H1 (cell line): ENCODE results near the gene PRICKLE1. TPM values are rescaled to one million over a fixed set of nuclear protein-coding genes. Genes with fewer than 3 reads are reported as not detected.

ENCODE experiments used
- CTCF ChIA-PET: fragments of 300-600 bp; sonication (Branson Sonifier 250); formaldehyde crosslinking; loops from one replicate; lab custom pipeline; 2021; ENCODE audit not compliant: partially characterized antibody; lab: Charles Lee
- POLR2A ChIA-PET: fragments of 300-600 bp; sonication (Branson Sonifier 250); formaldehyde crosslinking; loops from one replicate; lab custom pipeline; 2021; ENCODE audit warnings: inconsistent platforms; ENCODE audit not compliant: partially characterized antibody; lab: Charles Lee
- DNase-seq, 2 experiments: peaks; one replicate each; pipeline versions ENCODE4 v3.0.0 to v3.0.0-alpha.2; 2010 to 2022; ENCODE audit warnings: low spot score in 2 of 2, low read depth in 1 of 2, mixed read lengths in 1 of 2
- FAIRE-seq: peaks from 2 replicates; lab custom pipeline; 2011; peaks lifted over from hg19 to GRCh38; lab: Jason Lieb, UNC
- H2AFZ ChIP-seq: 2 replicates; pipeline ENCODE4 v1.8.1; 2012; ENCODE audit warnings: low read length, inconsistent platforms
- H2AK5ac ChIP-seq: 2 replicates; pipeline ENCODE4 v1.6.1; 2013; ENCODE audit warnings: low read depth, low read length
- H2BK120ac ChIP-seq: replicated peaks from 2 replicates; pipeline ENCODE3; 2013; ENCODE audit warnings: low read depth, low read length, inconsistent platforms
- H2BK12ac ChIP-seq: 2 replicates; pipeline ENCODE4 v1.6.1; 2013; ENCODE audit warnings: low read depth, low read length
- H2BK15ac ChIP-seq: 2 replicates; pipeline ENCODE4 v1.6.1; 2013; ENCODE audit warnings: low read length
- H2BK20ac ChIP-seq: 2 replicates; pipeline ENCODE4 v1.6.1; 2013; ENCODE audit warnings: low read length
- H2BK5ac ChIP-seq: 2 replicates; pipeline ENCODE4 v1.6.1; 2013; ENCODE audit warnings: low read depth, low read length
- H3K14ac ChIP-seq: 2 replicates; pipeline ENCODE4 v1.6.1; 2013; ENCODE audit warnings: inconsistent platforms; ENCODE audit not compliant: insufficient read length
- H3K18ac ChIP-seq: 2 replicates; pipeline ENCODE4 v1.6.1; 2013; ENCODE audit warnings: low read length; ENCODE audit errors: extremely low read depth
- H3K23ac ChIP-seq: 2 replicates; pipeline ENCODE4 v1.6.1; 2013; ENCODE audit warnings: inconsistent platforms; ENCODE audit not compliant: insufficient read length
- H3K23me2 ChIP-seq: 2 replicates; pipeline ENCODE4 v1.6.1; 2013; ENCODE audit warnings: low read depth, low read length
- H3K27ac ChIP-seq: 2 replicates; pipeline ENCODE4 v1.6.1; 2011; ENCODE audit warnings: low read depth, low read length, inconsistent platforms
- H3K27me3 ChIP-seq, 4 experiments: replicated peaks in 1 of 4; 1 replicate in 1 of 4; 2 replicates in 3 of 4; pipeline versions ENCODE4 v1.6.1 to v1.8.1; 2011 to 2013; ENCODE audit warnings: low read length in 3 of 4, mild to moderate bottlenecking in 3 of 4, inconsistent platforms in 2 of 4, mixed read lengths in 2 of 4, moderate library complexity in 1 of 4; ENCODE audit not compliant: control insufficient read depth in 3 of 4, insufficient read depth in 3 of 4; ENCODE audit errors: extremely low read depth in 1 of 4
- H3K36me3 ChIP-seq, 4 experiments: 2 replicates each; pipeline versions ENCODE4 v1.6.1 to v1.8.1; 2011 to 2013; ENCODE audit warnings: mild to moderate bottlenecking in 4 of 4, low read length in 3 of 4, moderate library complexity in 2 of 4, control low read depth in 1 of 4, inconsistent platforms in 1 of 4; ENCODE audit not compliant: insufficient read depth in 4 of 4, control insufficient read depth in 2 of 4
- H3K4ac ChIP-seq: replicated peaks from 2 replicates; pipeline ENCODE3; 2013; ENCODE audit warnings: low read length, low read depth, mixed read lengths, inconsistent platforms; ENCODE audit not compliant: insufficient read length
- H3K4me1 ChIP-seq, 4 experiments: replicated peaks in 1 of 4; 1 replicate in 1 of 4; 2 replicates in 3 of 4; pipeline versions ENCODE4 v1.6.1 to v1.8.1; 2011 to 2013; ENCODE audit warnings: low read length in 3 of 4, inconsistent platforms in 2 of 4, mixed read lengths in 1 of 4; ENCODE audit not compliant: insufficient read depth in 4 of 4, control insufficient read depth in 3 of 4
- H3K4me2 ChIP-seq, 2 experiments: 2 replicates each; pipeline versions ENCODE4 v1.6.1 to v1.8.1; 2011 to 2013; ENCODE audit warnings: low read depth in 2 of 2, low read length in 2 of 2, control low read depth in 1 of 2, inconsistent platforms in 1 of 2, mild to moderate bottlenecking in 1 of 2; ENCODE audit not compliant: insufficient read depth in 1 of 2
- H3K4me3 ChIP-seq, 4 experiments: fragments of 200-600, 300-600 bp in 1 of 4; sonication (generic), shearing (Covaris generic), sonication (Bioruptor Twin) in 1 of 4; 2 replicates each; pipeline versions ENCODE4 v1.5.1 to v1.8.1; 2011 to 2016; ENCODE audit warnings: low read length in 4 of 4, low read depth in 3 of 4, control low read depth in 2 of 4, inconsistent platforms in 2 of 4, mild to moderate bottlenecking in 2 of 4, mixed read lengths in 1 of 4, moderate library complexity in 1 of 4; ENCODE audit not compliant: insufficient read depth in 2 of 4; ENCODE audit errors: extremely low read depth in 1 of 4
- H3K56ac ChIP-seq: replicated peaks from 2 replicates; pipeline ENCODE3; 2013; ENCODE audit warnings: low read depth, mild to moderate bottlenecking, mixed read lengths, low read length, inconsistent platforms; ENCODE audit not compliant: insufficient read length
- H3K79me1 ChIP-seq: 2 replicates; pipeline ENCODE4 v1.6.1; 2013; ENCODE audit warnings: low read depth, low read length, control low read depth
- H3K79me2 ChIP-seq, 2 experiments: 2 replicates each; pipeline versions ENCODE4 v1.6.1 to v1.8.1; 2012 to 2013; ENCODE audit warnings: low read length in 2 of 2, mild to moderate bottlenecking in 2 of 2, inconsistent platforms in 1 of 2; ENCODE audit not compliant: insufficient read depth in 2 of 2, control insufficient read depth in 1 of 2
- H3K9ac ChIP-seq, 4 experiments: replicated peaks in 1 of 4; 1 replicate in 1 of 4; 2 replicates in 3 of 4; pipeline versions ENCODE4 v1.6.1 to v1.8.1; 2011 to 2013; ENCODE audit warnings: low read depth in 3 of 4, low read length in 3 of 4, control low read depth in 2 of 4, mild to moderate bottlenecking in 2 of 4, moderate library complexity in 2 of 4, inconsistent platforms in 1 of 4; ENCODE audit errors: extremely low read depth in 1 of 4
- H3K9me3 ChIP-seq, 2 experiments: 2 replicates each; pipeline versions ENCODE4 v1.6.1 to v1.8.1; 2012 to 2013; ENCODE audit warnings: mild to moderate bottlenecking in 2 of 2, moderate library complexity in 2 of 2, control low read depth in 1 of 2, inconsistent platforms in 1 of 2, low read depth in 1 of 2, low read length in 1 of 2, mixed read lengths in 1 of 2; ENCODE audit not compliant: insufficient read depth in 2 of 2
- H4K20me1 ChIP-seq, 2 experiments: replicated peaks in 1 of 2; 2 replicates each; pipeline versions ENCODE3 to v1.8.1; 2011 to 2013; ENCODE audit warnings: inconsistent platforms in 2 of 2, low read length in 2 of 2, mild to moderate bottlenecking in 1 of 2; ENCODE audit not compliant: insufficient read depth in 2 of 2, control insufficient read depth in 1 of 2
- H4K5ac ChIP-seq: 2 replicates; pipeline ENCODE4 v1.6.1; 2013; ENCODE audit warnings: low read length, low read depth, mixed read lengths, inconsistent platforms; ENCODE audit not compliant: insufficient read length
- H4K8ac ChIP-seq: 2 replicates; pipeline ENCODE4 v1.8.0; 2013; ENCODE audit warnings: mild to moderate bottlenecking, moderate library complexity, low read length, inconsistent platforms; ENCODE audit not compliant: insufficient read depth; ENCODE audit errors: extremely low read depth
- H4K91ac ChIP-seq: replicated peaks from 2 replicates; pipeline ENCODE3; 2013; ENCODE audit warnings: low read length, mixed read lengths, inconsistent platforms; ENCODE audit not compliant: insufficient read length
- EGR1 ChIP-seq: IDR thresholded peaks from 2 replicates; pipeline ENCODE4 v1.6.1; 2011; ENCODE audit warnings: low read depth, low read length, borderline replicate concordance
- WGBS, 2 experiments: shearing (Covaris generic) in 1 of 2; methylation state at CpG; one replicate each; pipeline versions ENCODE4 v1.1.6 to v1.1.7; 2013 to 2015; ENCODE audit warnings: low lambda C conversion rate in 2 of 2, mixed read lengths in 2 of 2, inconsistent platforms in 1 of 2, low coverage in 1 of 2, missing lambda C conversion rate in 1 of 2; ENCODE audit not compliant: insufficient replicate concordance in 2 of 2, insufficient coverage in 1 of 2, insufficient read length in 1 of 2; ENCODE audit errors: extremely low coverage in 1 of 2, missing lambda C conversion rate in 1 of 2; 5-methylcytosine and 5-hydroxymethylcytosine counted together
- polyA plus RNA-seq, 7 experiments: library from polyadenylated mRNA; depleted of rRNA in 3 of 7; stranded (reverse) in 5 of 7; unstranded in 2 of 7; fragments of >200 nt in 5 of 7; fragments of 200-250 nt in 2 of 7; gene quantifications; 1 replicate in 5 of 7; 2 replicates in 1 of 7; 4 replicates in 1 of 7; pipeline versions ENCODE4 v1.2.1 to v1.2.3, GENCODE V29; 2011 to 2013; ENCODE audit warnings: missing spikeins in 2 of 7, mixed read lengths in 2 of 7
- total RNA-seq: library from RNA; stranded (reverse); fragmentation: NEBNext Ultra II Directional; extraction: Animal tissue kit (Norgen Biotek cat#: 25700); gene quantifications from 2 replicates; pipeline ENCODE4 v1.2.1, GENCODE V29; 2021

The PRICKLE1 gene
- total and polyA plus RNA-seq, 2 of the 8 experiments (the other 6 are each of a cell fraction or from before 2014, with no cell fraction given): 14.0 to 22.4 TPM

- no peak overlapping the region for H3K23ac ChIP-seq
- no peak overlapping the region for H2BK12ac ChIP-seq
- no peak overlapping the region for H4K8ac ChIP-seq
- FAIRE-seq (no peak), DNase-seq (no peak)
- H2BK15ac ChIP-seq: no peak overlapping the region
- H3K36me3 ChIP-seq: peaks cover 20 to 74% (median 33%) of the 10 kb centered on the region in 4 experiments
- H3K14ac ChIP-seq: no peak overlapping the region
- no peak overlapping the region for H3K27ac ChIP-seq
- H3K79me1 ChIP-seq: no peaks in the 10 kb centered on the region; the same call in 1 of the 2 replicates
- no peak overlapping the region for H3K4ac ChIP-seq
- H3K9me3 ChIP-seq: no peaks in the 10 kb centered on the region
- no peak overlapping the region for H4K91ac ChIP-seq
- WGBS, 2 experiments: 96% methylated on average over 9 of the region's 9 CpGs; no CpG with 5 or more reads in 1 of the 2 experiments
- H4K5ac ChIP-seq: no peak overlapping the region
- no peak overlapping the region for H2BK120ac ChIP-seq
- no peak overlapping the region for H3K56ac ChIP-seq
- no peak overlapping the region for H2AK5ac ChIP-seq
- no peaks in the 10 kb centered on the region for H3K27me3 ChIP-seq
- POLR2A ChIA-PET: interaction anchor here (0.6 to 3.4 kb wide), 4 partner anchors 9 to 130 kb away, joined by 3 to 20 read pairs (median 5); no protein-coding TSS in a partner anchor
- H3K23me2 ChIP-seq: no peaks in the 10 kb centered on the region
- CTCF ChIA-PET: interaction anchor here (0.6 to 2.9 kb wide), 5 partner anchors 9 to 101 kb away, joined by 3 to 9 read pairs (median 3); no protein-coding TSS in a partner anchor
- H4K20me1 ChIP-seq: peaks cover 8 to 10% of the 10 kb centered on the region in 2 experiments
- no peak overlapping the region for H2AFZ ChIP-seq
- no peak overlapping the region for H3K9ac ChIP-seq
- H3K79me2 ChIP-seq: peaks cover 0 to 28% of the 10 kb centered on the region in 2 experiments; a peak in 2 of 4 replicates
- peaks cover 0 to 3% (median 1%) of the 10 kb centered on the region in 4 experiments; a peak in 3 of 7 replicates for H3K4me1 ChIP-seq
- H3K4me2 ChIP-seq: no peak overlapping the region
- H3K18ac ChIP-seq: no peak overlapping the region
- no peak overlapping the region for H2BK20ac ChIP-seq
- no peak overlapping the region for H3K4me3 ChIP-seq
- no peak overlapping the region for H2BK5ac ChIP-seq
- no peak for TF ChIP-seq EGR1
Observed at GRCh38 chr12:42468341-42468821, 121.2 kb downstream of the PRICKLE1 start.
